GM12875 (cell line): ENCODE results near the gene KBTBD7.

ENCODE experiments used
- H3K4me3 ChIP-seq: one replicate; pipeline ENCODE4 v1.5.1; 2011; ENCODE audit warnings: low read depth, low read length, control low read depth
- CTCF ChIP-seq: IDR thresholded peaks from 2 replicates; pipeline ENCODE4 v1.5.1; 2011; ENCODE audit warnings: low read depth, mild to moderate bottlenecking, control low read depth, inconsistent platforms, low read length, moderate library complexity, borderline replicate concordance; ENCODE audit not compliant: insufficient read depth

KBTBD7 gene, protein sequence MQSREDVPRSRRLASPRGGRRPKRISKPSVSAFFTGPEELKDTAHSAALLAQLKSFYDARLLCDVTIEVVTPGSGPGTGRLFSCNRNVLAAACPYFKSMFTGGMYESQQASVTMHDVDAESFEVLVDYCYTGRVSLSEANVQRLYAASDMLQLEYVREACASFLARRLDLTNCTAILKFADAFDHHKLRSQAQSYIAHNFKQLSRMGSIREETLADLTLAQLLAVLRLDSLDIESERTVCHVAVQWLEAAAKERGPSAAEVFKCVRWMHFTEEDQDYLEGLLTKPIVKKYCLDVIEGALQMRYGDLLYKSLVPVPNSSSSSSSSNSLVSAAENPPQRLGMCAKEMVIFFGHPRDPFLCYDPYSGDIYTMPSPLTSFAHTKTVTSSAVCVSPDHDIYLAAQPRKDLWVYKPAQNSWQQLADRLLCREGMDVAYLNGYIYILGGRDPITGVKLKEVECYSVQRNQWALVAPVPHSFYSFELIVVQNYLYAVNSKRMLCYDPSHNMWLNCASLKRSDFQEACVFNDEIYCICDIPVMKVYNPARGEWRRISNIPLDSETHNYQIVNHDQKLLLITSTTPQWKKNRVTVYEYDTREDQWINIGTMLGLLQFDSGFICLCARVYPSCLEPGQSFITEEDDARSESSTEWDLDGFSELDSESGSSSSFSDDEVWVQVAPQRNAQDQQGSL

GRCh38 chr13:41193919-41194824 is at the start of gene KBTBD7:
Gene KBTBD7 (minus strand): TSS chr13:41194569. CDS start chr13:41194257, 312 bp downstream.
- peak within 1 kb of the TSS; percentile 69 for H3K4me3 ChIP-seq
- TF ChIP-seq CTCF = no peak

DNA sequence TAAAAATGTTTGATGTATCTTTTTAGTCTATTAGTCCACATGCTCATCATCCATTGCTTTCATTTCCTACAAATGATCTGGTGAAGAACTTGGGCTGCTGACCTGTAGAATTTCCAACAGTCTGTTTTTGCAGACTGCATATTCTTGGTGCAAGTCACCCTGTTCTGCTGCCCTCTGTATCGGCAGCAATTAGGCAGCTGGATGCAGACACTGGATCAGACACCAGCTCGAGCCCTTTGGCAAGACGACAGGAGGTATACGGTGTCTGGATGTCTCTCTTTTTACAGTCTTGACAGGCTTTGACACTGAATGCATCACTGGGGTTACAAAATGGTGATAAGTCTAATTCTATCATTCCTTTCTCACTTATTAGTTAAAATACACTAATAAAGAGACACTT is 47.3 kb upstream of the KBTBD7 start:
- TF ChIP-seq CTCF = no peak
- no peak overlapping the region for H3K4me3 ChIP-seq

- no peak for TF ChIP-seq CTCF
- no peak overlapping the region for H3K4me3 ChIP-seq
Measured at GRCh38 chr13:41236369-41236768, 42.0 kb upstream of the KBTBD7 start.

GRCh38 chr13:41232578-41233480 is 38.5 kb upstream of the KBTBD7 start:
- no peak overlapping the region for H3K4me3 ChIP-seq

DNA sequence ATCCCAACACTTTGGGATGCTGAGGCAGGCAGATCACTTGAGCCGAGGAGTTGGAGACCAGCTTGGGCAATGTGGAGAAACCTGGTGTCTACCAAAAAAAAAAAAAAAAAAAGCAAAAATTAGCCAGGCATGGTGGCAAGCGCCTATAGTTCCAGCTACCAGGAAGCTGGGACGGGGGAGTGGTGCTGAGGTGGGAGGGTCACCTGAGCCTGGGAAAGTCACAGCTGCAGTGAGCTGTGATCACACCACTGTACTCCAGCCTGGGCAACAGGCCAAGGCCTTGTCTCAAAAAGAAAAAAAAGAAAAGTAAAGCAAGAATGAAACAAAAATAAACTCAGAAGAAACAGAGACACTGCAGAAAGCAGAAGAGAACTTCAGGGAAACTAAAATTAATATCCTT is 37.4 kb upstream of the KBTBD7 start:
- no peak overlapping the region for H3K4me3 ChIP-seq
- no peak for TF ChIP-seq CTCF

More at GRCh38 chr13:41232578-41233480, 38.5 kb upstream of the KBTBD7 start:
- no peak for TF ChIP-seq CTCF

- no peak for TF ChIP-seq CTCF
Measured at GRCh38 chr13:41231025-41231677, 36.8 kb upstream of the KBTBD7 start.

More at GRCh38 chr13:41231025-41231677, 36.8 kb upstream of the KBTBD7 start:
- no peak overlapping the region for H3K4me3 ChIP-seq
